ENCODE results near the gene PDE3A.

Gene PDE3A

DNA sequence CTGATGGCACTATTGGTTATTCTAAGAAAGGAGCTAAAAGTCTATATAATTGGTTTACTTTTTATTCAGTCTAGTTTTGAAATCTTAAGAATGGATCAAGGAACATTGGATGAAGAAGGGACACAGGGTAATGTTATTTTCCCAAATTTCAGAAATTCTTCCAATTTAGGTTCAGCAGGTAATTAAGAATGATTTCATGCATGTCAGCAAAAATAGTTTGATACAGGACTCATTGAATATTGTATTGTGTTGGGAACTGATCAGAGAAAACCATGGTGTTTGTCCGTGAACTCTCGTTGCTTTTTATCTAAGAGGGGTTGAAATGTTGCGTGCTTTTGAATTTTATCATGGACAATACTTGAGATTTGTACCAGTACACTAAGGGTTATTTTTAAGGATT lies 58.6 kb downstream of the PDE3A start:
- DNase-seq: no peak

DNA sequence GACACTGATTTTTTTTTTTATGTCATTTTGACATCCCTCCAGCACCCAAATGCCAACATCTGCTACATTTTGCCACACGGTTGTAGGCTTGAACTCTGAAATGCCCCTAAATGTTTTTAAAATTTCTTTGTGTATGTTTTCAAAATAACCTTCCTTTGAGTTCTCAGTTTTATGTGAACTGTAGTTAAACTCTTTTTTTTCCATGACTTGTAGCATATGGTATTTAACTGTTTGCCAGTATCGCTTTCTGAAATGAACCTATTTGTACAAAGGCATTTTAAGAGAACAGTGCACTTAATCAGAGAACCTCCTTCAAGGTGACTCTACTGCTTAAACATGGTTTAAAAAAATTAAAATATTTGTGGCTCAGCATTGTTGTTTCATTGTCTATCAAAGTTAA lies 61.5 kb downstream of the PDE3A start:
- DNase-seq: no peak

DNA sequence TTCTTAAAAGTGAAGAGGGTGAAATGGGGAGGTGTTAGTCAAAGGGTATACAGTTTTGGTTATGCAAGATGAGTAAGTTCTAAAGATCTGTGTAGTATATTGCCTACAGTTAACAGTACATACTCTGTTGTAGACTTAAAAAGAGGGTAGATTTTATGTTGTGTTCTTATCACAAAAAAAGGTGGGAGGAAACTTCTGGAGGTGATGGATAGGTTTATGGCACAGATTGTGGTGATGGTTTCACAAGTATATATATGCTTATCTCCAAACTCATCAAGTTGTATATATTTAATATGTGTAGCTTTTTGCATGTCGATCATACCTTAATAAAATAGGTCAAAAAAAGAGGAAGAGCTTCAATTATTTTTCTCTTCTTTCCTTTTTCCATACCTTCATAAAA lies 64.0 kb downstream of the PDE3A start:
- no peak for DNase-seq

DNA sequence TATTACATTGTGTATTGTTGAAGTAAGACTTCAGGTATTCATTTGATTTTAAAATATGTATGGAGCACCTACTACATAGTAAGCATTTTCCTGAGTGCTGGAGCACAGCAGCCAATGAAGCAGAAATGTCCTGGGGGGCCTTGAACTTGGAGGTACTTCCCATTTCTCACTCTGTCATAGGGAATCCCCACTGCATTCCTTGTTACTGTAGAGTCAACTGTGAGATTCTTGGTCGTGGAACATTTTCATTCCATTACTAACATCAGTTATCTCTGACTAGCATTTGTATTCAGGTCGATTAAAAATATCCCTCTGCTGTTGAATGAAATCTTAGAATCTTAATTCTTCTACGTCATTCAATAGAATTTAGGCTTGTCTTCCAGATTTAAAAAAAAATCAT lies 66.7 kb downstream of the PDE3A start:
- no peak for DNase-seq

DNA sequence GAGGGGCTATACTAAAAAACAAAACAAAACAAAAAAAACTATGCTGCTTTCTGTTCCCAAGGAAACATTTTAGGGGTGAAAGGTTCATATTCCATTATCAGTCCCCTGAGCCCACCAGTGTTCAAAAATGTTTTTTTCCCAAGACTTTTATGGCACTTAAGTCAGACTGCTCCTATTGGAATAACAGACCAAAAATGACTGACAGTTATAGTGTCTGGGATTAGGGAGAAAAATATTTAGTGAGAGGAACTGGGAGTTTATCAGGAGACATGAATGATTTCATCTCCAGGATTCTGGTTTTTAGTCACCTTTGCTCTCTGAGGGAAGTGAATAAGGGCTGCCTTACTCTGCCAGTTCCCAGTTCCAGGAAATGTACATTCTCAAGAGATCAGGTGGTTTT lies 68.0 kb downstream of the PDE3A start:
- no peak for DNase-seq

DNA sequence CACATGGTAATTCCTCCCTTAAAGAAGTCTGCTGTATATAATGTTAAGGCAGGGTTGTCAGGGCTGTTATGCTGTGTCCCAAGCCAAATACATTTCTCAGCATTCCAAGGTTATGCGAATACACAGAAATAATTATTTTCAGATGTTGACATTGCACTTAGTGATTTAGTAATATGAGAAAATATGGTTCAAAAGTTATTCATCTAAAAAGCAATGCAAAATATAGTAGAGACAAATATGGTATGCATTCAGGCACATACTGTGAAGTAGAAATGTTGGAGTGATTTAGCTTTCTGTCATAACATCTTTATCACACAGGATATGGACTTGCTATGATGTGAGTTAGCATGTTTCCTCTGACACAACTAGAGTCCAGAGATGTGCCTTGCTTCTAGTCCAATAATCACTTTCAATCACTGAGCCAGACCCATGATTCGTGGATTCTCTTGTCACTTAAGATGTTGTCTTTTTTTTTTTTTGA lies 70.0 kb downstream of the PDE3A start:
- no peak for DNase-seq

DNA sequence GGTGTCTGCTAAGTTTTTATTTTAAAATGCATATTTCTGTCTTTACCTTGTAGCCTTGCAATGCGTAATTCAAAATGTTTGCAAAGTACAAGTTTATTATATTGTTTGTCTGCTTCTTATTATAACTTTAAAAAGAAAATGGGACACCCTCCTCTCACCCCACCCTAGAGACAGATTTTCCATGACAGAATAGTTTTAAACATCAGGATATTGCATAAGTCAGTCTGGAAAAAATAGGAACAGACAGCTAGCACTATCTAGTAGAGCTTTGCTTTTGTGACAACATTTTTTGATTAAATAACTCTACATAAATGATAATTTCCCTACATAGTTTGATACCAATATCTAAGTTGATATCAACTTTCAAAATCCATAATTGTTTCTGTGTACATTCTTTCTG lies 71.3 kb downstream of the PDE3A start:
- no peak for DNase-seq

DNA sequence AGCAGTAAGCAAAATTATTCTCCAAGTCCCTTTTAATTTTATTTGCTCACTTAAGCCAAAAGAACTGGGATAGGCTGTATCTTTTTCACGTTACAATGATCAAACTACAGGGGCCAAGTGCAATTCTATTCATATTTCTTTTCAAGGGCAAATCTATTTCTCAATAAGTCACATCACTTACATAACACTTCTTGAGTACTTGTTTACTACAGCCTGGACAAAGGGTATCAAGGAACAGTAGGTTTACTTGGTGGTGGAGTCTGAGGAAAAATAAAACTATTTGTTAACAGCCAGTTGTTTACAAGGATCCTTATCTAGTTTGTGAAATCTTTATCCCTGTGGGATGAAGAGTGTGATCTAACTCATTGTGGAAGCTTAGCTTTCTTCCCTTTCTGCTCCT lies 72.1 kb downstream of the PDE3A start:
- DNase-seq: no peak

DNA sequence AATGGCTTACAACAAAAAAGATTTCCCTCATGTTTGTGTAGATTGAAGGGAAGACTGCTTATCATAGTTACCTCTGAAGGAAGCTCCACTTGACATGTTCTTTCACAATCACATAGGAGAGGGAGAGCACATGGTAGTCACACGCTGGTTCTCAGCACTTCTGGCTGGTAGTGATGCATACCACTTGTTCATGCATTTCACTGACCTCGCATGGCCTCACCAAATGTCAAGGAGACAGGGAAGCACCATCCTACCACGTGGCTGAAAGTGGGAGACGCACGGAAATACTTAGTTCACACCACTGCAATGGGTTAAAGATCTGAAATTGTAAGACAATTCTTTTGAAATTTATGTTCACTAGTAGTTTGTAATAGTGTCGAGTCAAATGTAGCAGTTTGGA lies 74.0 kb downstream of the PDE3A start:
- DNase-seq: no peak

DNA sequence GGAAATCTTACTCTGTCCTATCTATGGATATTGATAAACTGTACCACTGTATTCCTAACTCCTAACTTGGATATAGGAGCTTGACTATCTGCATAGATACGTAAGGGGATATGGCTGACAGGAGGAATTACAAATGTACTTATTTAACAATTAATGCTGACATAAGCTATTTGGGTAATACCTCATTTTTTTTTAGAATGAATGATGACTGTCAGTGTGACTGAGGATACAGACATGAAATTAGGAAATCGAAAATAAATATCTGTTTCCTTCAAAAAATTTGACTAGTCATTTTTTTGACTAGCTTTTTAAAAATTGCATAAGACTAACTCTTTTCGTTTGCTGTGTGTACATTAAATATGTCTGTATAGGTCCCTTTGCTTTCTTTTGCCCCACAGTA lies 74.9 kb downstream of the PDE3A start:
- no peak for DNase-seq

DNA sequence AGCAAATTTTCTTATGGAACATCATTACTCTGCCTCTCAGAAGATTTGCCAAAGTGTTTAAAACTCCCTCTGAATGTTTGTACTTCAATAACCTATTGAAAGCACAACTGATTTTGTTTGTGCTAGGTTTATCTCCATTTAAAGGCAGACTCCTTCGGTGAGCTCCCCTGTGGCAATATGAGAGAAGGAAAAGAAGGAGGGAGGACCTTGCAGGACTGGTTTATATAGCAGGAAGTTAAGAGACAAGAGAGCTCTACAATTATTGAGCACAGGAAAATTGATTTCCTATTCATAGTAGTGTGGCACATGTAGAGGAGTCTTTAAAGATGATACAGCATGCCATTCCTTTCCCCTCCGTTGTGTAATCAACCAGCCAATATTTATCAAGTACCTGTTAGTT lies 75.5 kb downstream of the PDE3A start:
- no peak for DNase-seq

DNA sequence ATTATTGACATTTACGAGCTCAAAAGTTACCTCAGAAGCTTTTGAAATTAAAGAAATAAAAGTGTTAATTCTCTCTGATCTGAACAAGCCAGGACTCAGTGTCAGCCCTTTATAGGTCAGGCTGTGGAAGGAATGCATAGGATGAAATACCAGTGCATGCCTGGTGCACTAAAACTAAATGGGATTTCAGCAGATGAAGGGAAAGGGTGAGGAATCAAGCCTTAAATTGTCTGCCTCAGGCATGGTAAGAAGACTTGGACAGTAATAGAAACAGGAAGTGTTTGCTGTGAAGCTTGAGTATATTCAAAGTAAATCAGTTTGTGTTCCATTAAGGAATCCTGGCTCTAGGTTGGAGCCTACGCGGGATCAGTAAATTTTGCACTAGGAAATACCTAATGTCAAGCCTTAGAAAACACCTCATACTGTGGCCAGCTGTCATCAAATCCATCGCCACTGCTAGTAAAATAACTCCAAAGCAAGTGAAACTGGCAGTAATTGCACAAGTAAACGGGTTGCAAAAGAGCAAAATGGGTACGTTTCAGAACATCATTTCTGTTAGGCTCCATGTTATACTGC lies 76.3 kb downstream of the PDE3A start:
- no peak for DNase-seq

DNA sequence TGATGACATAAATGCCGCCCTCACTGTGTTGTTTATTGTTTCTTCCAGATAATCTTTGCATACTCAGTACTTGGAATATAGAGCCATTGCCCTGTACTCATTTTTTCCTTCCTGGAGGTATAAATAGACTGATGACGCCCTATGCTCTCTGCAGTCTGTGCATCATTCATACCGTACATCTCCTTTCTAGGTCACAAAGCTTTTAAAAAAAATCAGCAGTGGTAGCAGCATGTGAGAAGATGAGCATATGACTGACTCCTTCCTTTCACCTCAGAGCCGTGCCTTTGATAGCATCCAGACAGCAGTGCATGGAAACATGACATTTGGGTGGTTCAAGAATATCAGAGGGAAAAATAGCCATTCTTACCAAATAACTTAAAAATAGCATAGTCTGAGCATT lies 77.3 kb downstream of the PDE3A start:
- DNase-seq: no peak

DNA sequence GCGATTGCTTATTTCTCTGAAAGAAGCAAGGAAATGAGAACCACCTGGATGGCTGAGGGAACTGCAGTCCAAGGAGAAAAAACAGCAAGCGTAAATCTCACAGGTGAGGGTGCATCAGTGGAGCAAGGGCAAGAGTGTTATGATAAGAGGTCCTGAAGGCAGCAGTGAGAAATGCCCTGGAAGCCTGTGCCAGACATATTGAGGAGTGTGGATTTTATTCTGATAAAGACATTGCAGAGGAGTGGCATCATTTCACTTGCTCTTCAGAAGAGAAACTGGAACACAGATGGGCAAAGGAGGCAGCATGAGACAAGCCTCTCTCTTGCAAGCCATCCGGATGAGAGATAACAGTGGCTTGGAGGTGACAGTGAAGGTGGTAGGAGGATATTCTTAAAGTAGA lies 78.5 kb downstream of the PDE3A start:
- no peak for DNase-seq

DNA sequence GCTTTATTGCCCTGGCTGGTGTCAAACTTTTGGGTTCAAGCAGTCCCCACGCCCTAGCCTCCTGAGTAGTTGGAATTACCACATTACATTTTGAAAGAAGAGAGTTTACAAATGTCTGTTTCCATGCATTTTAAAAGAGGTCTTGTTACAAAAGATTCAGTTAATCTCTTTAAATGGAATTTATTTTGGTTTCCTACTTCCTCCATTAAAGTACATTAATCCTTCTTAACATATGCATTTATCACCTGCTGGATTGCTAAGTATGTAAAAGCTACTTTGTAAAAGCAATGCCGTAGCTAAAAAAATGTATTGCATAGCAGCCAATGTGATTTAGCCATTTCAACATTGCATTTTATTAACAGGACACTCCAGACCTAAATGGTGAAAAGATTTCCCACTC lies 80.4 kb downstream of the PDE3A start:
- DNase-seq: no peak

DNA sequence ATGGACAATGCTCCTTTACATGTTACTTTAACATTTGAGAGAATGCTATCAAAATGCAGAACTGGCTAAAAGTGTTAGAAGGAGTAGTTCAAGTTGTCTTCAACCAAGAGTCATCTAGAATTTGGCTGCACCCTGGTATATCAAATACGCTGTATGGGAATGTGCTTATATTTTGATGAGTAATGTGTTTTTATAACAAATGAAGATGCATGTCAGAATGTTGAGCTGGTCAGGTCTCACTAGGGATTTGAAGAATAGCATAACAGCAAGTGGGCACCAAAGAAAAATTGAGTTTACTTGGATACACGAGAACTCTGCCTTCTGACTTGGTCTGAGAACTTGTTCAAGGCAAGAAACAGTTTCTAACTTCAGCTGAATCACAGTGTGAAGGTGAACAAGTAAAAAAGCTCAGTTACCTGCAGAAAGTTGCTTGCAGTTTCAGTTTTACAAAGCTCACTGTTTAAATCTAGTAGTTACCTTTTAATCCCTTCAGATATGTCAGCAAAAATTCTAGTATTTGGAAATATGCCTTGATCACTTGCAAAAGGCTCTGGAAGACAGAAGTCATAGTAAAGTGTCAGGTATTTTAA lies 82.3 kb downstream of the PDE3A start:
- no peak for DNase-seq

DNA sequence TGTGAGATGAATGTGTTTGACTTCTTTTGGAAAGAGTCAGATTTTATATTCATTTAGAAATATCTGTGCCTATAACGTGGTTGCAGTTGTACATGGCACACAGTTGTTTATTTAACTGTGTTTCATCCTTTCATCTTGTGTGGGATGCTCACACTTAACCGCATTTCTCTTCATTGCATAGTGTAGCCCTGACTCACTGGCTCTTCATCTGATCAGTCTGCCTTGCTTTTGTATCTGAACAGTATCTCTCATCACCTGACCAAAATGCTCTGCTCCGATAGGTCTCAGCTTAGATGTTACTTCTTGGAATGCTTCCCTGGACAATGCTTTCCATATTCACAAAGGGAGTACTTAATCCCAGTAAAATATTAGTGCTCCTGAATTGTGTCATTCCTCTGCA lies 83.4 kb downstream of the PDE3A start:
- DNase-seq: no peak

DNA sequence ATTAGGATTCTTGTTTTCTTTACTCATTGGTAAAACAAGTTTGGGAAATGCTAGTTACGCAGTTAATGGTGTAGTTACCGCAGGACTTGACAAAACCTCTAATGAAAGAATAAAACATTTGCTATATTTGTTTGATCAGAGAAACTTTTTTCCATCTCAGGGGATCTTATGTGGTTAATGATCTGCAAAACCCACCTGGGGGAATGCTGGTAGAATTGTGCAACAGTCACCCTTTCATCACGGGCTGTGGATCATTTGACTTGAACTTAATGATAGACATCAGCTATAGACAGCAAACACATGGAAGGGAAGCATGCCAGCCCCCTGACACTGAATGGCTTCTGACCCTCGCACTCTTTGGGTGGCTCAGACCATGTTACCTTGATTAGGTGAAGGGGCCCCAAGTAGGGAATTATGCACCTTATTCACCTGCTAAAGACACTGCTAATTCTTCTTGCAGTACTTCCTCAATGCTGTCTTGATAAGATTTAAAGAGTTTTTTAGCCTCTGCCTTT lies 84.2 kb downstream of the PDE3A start:
- no peak for DNase-seq

DNA sequence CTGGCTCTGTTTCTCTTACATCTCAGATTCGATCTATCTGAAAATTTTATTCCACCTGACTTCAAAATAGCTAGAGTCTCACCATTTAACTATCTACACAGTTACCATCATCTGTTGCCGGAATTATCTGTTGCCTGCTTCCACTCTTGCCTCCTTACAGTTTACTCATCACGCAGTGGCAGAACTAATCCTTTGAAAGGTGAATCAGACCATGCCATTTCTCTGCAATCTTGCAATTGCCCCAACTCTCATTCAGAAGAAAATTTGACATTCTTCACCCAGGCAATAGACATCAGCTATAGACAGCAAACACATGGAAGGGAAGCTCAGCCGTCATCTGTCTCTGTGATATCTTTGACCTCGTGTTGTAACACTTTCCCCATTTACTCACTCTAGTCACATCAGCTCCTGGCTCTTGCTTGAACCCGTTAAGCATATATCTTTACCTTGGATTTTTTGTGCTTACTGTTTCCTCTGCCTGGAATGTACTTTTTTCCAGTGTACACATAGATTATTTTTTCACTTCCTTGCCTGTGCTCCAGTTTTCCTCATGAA lies 85.5 kb downstream of the PDE3A start:
- DNase-seq: no peak

DNA sequence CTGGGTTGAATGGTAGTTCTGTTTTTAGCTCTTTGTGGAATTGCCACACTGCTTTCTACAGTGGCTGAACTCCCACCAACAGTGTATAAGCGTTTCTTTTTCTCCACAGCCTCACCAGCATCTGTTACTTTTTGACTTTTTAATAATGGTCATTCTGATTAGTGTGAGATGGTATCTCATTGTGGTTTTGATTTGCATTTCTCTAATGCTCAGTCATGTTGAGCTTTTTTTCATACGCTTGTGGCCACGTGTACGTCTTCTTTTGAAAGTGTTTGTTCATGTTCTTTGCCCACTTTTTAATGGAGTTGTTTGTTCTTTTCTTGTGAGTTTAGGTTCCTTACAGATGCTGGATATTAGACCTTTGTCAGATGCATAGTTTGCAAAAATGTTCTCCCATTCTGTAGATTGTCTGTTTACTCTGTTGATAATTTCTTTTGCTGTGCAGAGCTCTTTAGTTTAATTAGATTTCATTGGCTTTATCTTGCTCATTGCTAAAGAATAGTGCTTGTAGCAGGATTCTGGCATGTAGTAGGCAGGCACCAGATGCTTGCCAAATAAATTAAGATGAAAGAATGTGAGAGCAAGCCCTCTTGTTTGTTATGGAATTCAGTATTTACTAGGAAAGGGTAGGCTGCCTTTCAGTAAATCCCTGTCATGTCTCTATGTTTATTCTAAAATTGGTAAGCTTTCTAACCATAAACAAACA lies 86.8 kb downstream of the PDE3A start:
- no peak for DNase-seq

DNA sequence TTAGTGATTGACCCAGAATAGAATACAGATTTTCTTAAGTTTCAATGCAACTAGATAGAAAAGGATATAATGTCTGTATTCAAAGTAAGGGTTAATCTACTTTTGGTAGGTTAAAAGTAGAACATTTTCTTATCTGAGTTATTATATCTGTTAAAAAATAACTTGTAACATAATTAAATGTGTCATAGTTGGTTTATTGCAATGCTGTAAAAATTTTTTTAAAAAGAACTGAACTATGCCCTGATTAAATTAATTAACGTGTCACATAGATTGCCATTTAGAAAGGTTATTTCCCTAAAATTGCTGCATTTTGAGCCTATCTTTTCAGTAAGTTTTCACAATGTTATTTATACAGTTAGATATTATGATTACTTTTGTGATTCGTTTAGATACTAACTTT lies 89.2 kb downstream of the PDE3A start:
- no peak for DNase-seq

DNA sequence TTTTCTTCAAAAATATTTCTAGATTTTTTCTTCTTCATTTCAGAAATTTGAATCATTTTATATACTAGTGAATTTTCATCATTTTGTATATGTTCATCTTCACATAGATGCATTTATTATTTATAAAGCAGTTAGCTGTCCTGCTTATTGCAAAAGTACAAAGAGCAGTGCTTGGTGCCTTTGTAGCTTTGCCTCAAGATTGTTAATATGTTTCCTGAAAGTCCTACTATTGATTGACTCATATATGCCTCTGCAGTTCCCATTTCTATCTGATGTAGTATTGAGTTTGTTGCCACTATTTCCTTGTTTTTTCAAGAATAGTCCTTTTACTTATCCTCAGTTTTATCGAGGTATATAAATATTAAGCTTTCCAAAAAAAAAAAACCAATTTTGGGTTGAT lies 89.7 kb downstream of the PDE3A start:
- no peak for DNase-seq

DNA sequence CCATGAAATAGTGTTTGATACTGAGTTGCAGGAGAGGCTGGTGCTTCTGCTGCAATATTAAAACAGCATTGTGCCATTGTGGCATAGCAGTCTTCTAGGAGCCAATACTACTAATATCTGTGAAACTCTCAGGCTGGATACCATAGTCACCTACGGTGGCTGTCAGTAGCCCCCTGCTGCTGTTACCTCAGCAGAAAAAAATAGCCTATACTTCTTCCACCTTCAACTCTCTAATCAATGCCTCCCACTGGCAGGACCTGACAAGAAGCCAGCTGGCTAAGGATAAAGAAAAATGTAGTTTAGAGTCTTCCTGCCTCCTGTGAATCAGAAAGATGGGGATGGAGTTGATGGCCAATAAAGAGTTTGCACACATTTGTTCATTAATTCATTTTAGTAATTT lies 91.6 kb downstream of the PDE3A start:
- DNase-seq: no peak

DNA sequence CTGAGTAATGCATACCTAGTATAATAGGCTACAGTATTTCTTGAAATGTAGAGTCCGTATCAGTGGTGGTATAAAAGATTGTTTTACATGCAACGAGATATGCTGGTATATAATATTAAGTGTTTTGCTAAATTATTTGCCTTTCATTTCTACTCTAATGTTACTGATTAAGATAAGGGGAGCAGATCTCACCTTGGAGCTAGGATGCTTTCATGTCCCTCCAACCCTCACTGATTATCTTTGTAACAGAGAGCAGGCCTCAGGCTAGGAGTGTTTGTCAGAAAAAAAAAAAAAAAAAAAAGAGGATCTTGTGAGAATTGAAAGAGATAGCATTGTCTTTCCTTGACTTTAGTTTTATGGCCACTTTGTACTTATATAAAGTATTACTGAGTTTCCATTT lies 92.6 kb downstream of the PDE3A start:
- DNase-seq: no peak

All from NK-92 treated with Interleukin-12 subunit alpha and Interleukin-12 subunit beta, amount 100 ng/mL, for 24 hours (cell line).